ENCODE results near the gene TMTC2.

- TF ChIP-seq POLR2A (IDR thresholded peaks at IDR 0.05) = no peak
- TF ChIP-seq CTCF (IDR thresholded peaks at IDR 0.05) = no peak
These were observed 443.5 kb downstream of the TMTC2 start for GRCh38 chr12:83130178-83130577.

All from tibial nerve (tissue), 3 donors.